SK-N-SH (cell line): ENCODE measurements around the gene STK32C.

Experiments used
- TAF1 ChIP-seq: IDR thresholded peaks from 2 replicates; pipeline ENCODE4 v1.6.1; 2012; ENCODE audit warnings: low read depth, mild to moderate bottlenecking, low read length, moderate library complexity, borderline replicate concordance
- YY1 ChIP-seq: IDR thresholded peaks from 2 replicates; pipeline ENCODE4 v1.4.0; 2012; ENCODE audit warnings: low read depth, mild to moderate bottlenecking
- TF ChIP-seq, protein P1 (sequence below): fragments of 200-600 bp; sonication (generic); IDR thresholded peaks from 2 replicates; pipeline ENCODE4 v1.6.1; 2017; ENCODE audit warnings: antibody characterized with exemption, mild to moderate bottlenecking, moderate library complexity

DNA sequence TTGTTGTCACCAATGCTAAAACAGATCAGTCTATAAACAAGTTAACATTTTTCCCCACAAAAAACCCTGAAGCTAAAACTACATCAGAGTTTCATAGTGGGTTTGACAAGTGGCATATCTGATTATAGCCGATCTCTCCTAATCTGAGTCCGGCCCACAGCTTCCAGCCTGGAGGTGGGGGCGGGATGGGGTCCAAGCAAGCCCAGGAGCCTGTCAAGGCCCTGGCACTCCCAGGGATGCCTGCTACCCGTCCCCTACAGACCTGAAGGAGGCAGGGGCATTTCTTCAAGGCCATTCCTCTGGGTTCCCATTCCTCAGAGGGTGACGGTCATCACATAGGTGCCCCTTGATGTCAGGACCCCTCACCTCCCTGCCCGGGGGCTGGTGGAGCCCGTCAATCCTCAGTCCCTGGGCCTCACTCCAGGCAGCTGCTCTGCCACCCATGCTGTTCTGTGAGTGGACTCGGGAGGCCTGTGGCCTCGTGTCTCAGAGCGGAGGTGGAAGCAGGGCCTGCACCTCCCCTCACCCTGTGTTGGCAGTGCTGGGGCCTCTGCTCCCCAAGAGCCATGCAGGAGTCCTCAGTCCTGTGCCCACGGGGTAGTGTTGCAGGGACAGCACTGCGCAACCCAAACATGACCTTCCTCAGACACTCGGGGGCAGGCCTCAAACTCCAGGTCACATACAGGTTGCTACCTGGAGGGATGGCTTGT, 112.2 kb downstream of the STK32C start:
- TF ChIP-seq, protein P1, sequence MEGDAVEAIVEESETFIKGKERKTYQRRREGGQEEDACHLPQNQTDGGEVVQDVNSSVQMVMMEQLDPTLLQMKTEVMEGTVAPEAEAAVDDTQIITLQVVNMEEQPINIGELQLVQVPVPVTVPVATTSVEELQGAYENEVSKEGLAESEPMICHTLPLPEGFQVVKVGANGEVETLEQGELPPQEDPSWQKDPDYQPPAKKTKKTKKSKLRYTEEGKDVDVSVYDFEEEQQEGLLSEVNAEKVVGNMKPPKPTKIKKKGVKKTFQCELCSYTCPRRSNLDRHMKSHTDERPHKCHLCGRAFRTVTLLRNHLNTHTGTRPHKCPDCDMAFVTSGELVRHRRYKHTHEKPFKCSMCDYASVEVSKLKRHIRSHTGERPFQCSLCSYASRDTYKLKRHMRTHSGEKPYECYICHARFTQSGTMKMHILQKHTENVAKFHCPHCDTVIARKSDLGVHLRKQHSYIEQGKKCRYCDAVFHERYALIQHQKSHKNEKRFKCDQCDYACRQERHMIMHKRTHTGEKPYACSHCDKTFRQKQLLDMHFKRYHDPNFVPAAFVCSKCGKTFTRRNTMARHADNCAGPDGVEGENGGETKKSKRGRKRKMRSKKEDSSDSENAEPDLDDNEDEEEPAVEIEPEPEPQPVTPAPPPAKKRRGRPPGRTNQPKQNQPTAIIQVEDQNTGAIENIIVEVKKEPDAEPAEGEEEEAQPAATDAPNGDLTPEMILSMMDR: no peak
- TF ChIP-seq TAF1: no peak
- no peak for TF ChIP-seq YY1
